Ovary (tissue), 3 donors: ENCODE data around the gene GDI2.

Experiments
- EP300 ChIP-seq: sonication (generic); formaldehyde crosslinking; IDR thresholded peaks from one replicate; pipeline ENCODE4 v1.6.1; 2017; ENCODE audit warnings: antibody characterized with exemption
- TF ChIP-seq, protein P1 (sequence below), 3 donors: fragments of 450-650 bp in 2 of 3; fragments of 200-600 bp in 1 of 3; IDR thresholded peaks; one replicate each; pipeline versions ENCODE4 v1.5.1 to v1.8.0; 2016 to 2022; ENCODE audit warnings: antibody characterized with exemption in 3 of 3, mild to moderate bottlenecking in 1 of 3
- donor health status: DM: no; HTN: no; CAD: no.

DNA sequence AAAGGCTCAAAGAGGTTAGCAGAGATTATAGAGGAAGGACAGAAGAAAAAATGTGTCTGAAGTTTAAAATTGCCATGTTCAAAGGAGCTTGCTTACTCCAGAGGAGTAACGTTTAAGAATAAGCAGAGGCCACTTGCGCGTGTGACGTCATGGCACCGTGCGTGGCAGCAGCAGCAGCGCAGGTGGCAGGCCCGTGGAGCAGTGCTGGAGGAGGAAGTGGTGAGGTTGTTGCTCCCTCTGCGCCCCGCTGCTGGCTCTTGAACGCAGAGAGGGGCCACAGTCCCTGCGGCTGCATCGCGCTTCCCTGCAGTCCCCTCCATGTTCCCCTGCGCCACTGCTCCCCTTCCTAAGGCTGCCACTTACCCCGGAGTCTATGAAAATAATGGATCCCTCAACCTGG is 37.5 kb downstream of the GDI2 start:
- TF ChIP-seq, protein P1, sequence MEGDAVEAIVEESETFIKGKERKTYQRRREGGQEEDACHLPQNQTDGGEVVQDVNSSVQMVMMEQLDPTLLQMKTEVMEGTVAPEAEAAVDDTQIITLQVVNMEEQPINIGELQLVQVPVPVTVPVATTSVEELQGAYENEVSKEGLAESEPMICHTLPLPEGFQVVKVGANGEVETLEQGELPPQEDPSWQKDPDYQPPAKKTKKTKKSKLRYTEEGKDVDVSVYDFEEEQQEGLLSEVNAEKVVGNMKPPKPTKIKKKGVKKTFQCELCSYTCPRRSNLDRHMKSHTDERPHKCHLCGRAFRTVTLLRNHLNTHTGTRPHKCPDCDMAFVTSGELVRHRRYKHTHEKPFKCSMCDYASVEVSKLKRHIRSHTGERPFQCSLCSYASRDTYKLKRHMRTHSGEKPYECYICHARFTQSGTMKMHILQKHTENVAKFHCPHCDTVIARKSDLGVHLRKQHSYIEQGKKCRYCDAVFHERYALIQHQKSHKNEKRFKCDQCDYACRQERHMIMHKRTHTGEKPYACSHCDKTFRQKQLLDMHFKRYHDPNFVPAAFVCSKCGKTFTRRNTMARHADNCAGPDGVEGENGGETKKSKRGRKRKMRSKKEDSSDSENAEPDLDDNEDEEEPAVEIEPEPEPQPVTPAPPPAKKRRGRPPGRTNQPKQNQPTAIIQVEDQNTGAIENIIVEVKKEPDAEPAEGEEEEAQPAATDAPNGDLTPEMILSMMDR (IDR thresholded peaks at IDR 0.05): no peak
- TF ChIP-seq EP300: no peak
